ENCODE measurements around the gene LRP1. TPM values are rescaled to one million over a fixed set of nuclear protein-coding genes. Genes with fewer than 3 reads are reported as not detected.

Gene LRP1
- polyA plus RNA-seq, 1 experiment = 117 TPM

DNA sequence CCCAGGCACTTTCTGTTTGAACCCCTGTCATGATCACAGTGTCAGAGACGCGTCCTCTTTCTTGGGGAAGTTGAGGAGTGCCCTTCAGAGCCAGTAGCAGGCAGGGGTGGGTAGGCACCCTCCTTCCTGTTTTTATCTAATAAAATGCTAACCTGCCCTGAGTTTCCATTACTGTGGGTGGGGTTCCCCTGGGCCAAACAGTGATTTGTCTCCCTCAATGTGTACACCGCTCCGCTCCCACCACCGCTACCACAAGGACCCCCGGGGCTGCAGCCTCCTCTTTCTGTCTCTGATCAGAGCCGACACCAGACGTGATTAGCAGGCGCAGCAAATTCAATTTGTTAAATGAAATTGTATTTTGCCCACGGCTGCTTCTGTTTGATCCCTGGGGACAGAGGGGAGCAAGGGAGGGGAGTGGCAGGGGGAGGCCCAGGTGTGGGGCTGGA lies 106.3 kb downstream of the LRP1 start:
- no peak overlapping the region for H3K4me3 ChIP-seq (ENCODE audit: low read depth, low read length)
- DNase-seq (ENCODE audit: low read depth) = no peak
- TF ChIP-seq, protein P1, sequence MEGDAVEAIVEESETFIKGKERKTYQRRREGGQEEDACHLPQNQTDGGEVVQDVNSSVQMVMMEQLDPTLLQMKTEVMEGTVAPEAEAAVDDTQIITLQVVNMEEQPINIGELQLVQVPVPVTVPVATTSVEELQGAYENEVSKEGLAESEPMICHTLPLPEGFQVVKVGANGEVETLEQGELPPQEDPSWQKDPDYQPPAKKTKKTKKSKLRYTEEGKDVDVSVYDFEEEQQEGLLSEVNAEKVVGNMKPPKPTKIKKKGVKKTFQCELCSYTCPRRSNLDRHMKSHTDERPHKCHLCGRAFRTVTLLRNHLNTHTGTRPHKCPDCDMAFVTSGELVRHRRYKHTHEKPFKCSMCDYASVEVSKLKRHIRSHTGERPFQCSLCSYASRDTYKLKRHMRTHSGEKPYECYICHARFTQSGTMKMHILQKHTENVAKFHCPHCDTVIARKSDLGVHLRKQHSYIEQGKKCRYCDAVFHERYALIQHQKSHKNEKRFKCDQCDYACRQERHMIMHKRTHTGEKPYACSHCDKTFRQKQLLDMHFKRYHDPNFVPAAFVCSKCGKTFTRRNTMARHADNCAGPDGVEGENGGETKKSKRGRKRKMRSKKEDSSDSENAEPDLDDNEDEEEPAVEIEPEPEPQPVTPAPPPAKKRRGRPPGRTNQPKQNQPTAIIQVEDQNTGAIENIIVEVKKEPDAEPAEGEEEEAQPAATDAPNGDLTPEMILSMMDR (IDR thresholded peaks at IDR 0.05; ENCODE audit: insufficient read depth, low read depth, low read length) = no peak
- POLR2A ChIA-PET = no interaction called here
- H3K36me3 ChIP-seq (ENCODE audit: control insufficient read depth, insufficient read depth, low read length) = peaks cover 42% of the 10 kb centered on the region
- H3K27me3 ChIP-seq (ENCODE audit: control insufficient read depth, insufficient read depth, low read length) = no peaks in the 10 kb centered on the region
- CTCF ChIA-PET = interaction anchor here (12.2 kb wide), 1 partner anchor 7 kb away, joined by 235 read pairs; a partner anchor contains a TSS

DNA sequence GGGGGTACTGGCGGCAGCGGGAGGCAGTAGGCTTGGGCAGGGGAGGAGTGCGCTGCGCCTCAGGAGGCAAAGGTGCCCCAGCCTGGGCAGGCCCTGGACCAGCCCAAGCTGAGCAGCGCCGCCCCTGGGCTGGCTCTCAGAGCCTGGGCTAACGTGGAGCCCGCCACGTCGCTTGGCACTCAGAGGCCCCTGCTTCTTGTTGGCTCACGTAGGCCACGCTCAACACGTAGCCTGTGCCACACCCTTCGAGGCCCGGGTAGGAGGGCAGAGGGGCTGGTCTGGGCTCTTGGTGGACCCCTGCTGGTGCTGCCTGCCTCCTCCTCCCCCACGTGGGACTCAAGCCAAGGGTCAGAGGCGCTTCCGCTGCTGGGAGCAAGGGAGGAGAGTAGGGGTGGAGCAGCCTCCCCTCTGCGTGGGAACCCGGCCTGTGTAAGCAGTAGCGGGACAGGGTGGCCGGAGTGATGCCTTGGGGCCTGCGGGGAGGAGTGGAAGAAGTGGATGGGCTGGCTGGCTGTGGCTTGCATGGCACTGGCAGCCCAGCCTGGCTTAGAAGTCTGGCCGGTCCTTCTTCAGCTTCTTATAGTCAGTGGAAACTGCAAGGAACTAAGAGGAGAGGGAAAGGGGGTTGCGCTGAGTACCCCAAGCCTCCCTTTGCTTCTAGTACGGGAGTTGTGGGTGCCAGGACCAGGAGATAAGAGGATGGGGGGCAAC lies 106.9 kb downstream of the LRP1 start:
- Histone ChIP-seq H3K27me3 (ENCODE audit: control insufficient read depth, insufficient read depth, low read length) (no peaks in the 10 kb centered on the region), H3K36me3 (ENCODE audit: control insufficient read depth, insufficient read depth, low read length) (peaks cover 42% of the 10 kb centered on the region), H3K4me3 (ENCODE audit: low read depth, low read length) (no peak overlapping the region)
- DNase-seq (ENCODE audit: low read depth) = no peak
- ChIA-PET POLR2A (no interaction called here), CTCF (interaction anchor here (14.1 kb wide), 1 partner anchor 22 kb away, joined by 334 read pairs; the partner anchor contains the start of gene NXPH4)
- TF ChIP-seq, protein P1 (IDR thresholded peaks at IDR 0.05; ENCODE audit: insufficient read depth, low read depth, low read length) = no peak

DNA sequence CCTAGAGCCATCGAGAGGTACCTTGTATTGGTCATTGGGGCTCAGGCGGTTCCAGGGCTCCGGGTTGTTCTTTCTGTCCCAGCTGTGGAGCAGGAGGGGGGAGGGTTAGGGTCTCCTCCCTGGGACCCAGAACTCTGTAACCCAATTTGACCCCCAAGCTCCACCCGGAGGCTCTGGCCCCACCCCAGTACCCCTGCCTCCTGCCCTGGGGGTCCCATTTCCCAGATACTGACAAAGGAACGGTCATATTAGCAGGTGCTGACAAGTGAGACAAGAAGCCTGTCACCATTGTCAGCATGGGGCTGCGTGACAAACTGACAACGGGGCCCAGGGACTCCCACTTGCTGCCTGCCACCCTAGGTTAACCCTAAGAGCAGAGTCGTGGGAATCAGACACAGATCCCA lies 107.4 kb downstream of the LRP1 start:
- TF ChIP-seq, protein P1 (IDR thresholded peaks at IDR 0.05; ENCODE audit: insufficient read depth, low read depth, low read length) = no peak
- Histone ChIP-seq H3K4me3 (ENCODE audit: low read depth, low read length) (no peak overlapping the region), H3K36me3 (ENCODE audit: control insufficient read depth, insufficient read depth, low read length) (peaks cover 42% of the 10 kb centered on the region), H3K27me3 (ENCODE audit: control insufficient read depth, insufficient read depth, low read length) (no peaks in the 10 kb centered on the region)
- no peak for DNase-seq (ENCODE audit: low read depth)
- ChIA-PET CTCF (interaction anchor here (14.1 kb wide), 1 partner anchor 23 kb away, joined by 334 read pairs; the partner anchor contains the start of gene NXPH4), POLR2A (no interaction called here)

DNA sequence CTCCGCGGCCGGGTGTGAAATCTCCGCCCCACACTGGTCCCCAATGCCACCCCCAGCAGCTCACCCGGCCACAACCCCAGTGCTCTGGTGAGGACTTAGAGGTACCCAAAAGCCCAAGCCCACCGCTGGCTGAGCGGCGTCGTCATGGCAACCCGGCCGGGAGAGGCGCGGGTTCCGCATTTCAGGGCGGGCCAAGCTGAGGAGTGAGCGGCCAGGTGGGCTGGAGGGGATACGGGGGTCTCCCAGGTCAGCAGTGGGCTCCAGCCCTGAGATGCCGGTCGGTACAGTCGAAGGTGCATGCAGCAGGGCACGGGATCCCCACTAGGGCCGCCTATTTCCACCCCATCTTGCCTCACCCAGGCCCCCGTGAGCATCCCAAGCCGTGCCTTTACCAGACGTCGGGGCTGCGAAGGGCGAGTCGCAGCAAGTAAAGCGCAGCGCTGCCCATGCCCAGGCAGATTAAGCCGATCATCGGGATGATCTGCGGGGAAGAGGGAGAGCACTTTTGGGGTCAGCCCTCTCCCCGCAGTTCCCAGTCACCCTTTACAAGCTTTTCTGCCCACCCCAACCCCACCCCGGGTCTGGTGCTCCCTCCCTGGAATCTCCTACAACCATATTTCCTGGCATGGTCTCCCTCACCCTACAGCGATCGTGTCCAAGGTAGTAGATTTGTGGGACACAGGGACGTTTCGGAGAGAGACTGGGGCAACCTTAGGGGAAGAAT lies 108.1 kb downstream of the LRP1 start:
- DNase-seq (ENCODE audit: low read depth) = no peak
- H3K4me3 ChIP-seq (ENCODE audit: low read depth, low read length) = no peak overlapping the region
- TF ChIP-seq, protein P1 (IDR thresholded peaks at IDR 0.05; ENCODE audit: insufficient read depth, low read depth, low read length) = no peak
- peaks cover 42% of the 10 kb centered on the region for H3K36me3 ChIP-seq (ENCODE audit: control insufficient read depth, insufficient read depth, low read length)
- POLR2A ChIA-PET = interaction anchor here (1.5 kb wide), 1 partner anchor 7 kb away, joined by 5 read pairs; the partner anchor contains the start of gene SHMT2
- CTCF ChIA-PET = interaction anchor here (0.8 to 14.1 kb wide), 3 partner anchors 8 to 124 kb away, joined by 3 to 334 read pairs (median 235); partner anchors contain the start of genes NXPH4 and SHMT2
- no peaks in the 10 kb centered on the region for H3K27me3 ChIP-seq (ENCODE audit: control insufficient read depth, insufficient read depth, low read length)
